Activated CD4-positive, alpha-beta T cell treated with anti-CD3 and anti-CD28 coated beads, Interleukin-2, amount 50 U/mL, for 4 hours (primary cell): Measurements from ENCODE around the gene NUDCD3.
A peak's percentile ranks its signal among the peaks of the same experiment; 100 is the strongest.

Experiments
- DNase-seq, 2 experiments: peaks; one replicate each; pipeline ENCODE4 v3.0.0-alpha.2; 2020

Gene NUDCD3

GRCh38 chr7:44477063-44477830, 13.2 kb downstream of the NUDCD3 start:
- peak; percentile 46 to 49 for DNase-seq

- no peak for DNase-seq
Measured at GRCh38 chr7:44476313-44476712, 14.1 kb downstream of the NUDCD3 start.

GRCh38 chr7:44473295-44473694, 17.2 kb downstream of the NUDCD3 start:
- DNase-seq, result no peak

- DNase-seq, result no peak
Measured at GRCh38 chr7:44472843-44473242, 17.6 kb downstream of the NUDCD3 start.

GRCh38 chr7:44471850-44472249, 18.6 kb downstream of the NUDCD3 start:
- DNase-seq, result no peak

- DNase-seq, result no peak
Measured at GRCh38 chr7:44471436-44471835, 19.0 kb downstream of the NUDCD3 start.

GRCh38 chr7:44470628-44471245, 19.7 kb downstream of the NUDCD3 start:
- no peak for DNase-seq

GRCh38 chr7:44470135-44470479, 20.4 kb downstream of the NUDCD3 start:
- DNase-seq, result no peak

- no peak for DNase-seq
Measured at GRCh38 chr7:44469461-44470134, 20.9 kb downstream of the NUDCD3 start.

GRCh38 chr7:44467217-44467548, 23.3 kb downstream of the NUDCD3 start:
- no peak for DNase-seq

- DNase-seq, result no peak
Measured at GRCh38 chr7:44466300-44467216, 23.9 kb downstream of the NUDCD3 start.

GRCh38 chr7:44465490-44465889, 25.0 kb downstream of the NUDCD3 start:
- DNase-seq, result no peak

- DNase-seq, result no peak
Measured at GRCh38 chr7:44463169-44463808, 27.2 kb downstream of the NUDCD3 start.

GRCh38 chr7:44461387-44461786, 29.1 kb downstream of the NUDCD3 start:
- DNase-seq, result peak; percentile 4 to 8

- DNase-seq, result peak; percentile 16 to 18
Measured at GRCh38 chr7:44460325-44460724, 30.1 kb downstream of the NUDCD3 start.

GRCh38 chr7:44455155-44455554, 35.3 kb downstream of the NUDCD3 start:
- no peak for DNase-seq

- no peak for DNase-seq
Measured at GRCh38 chr7:44454348-44454747, 36.1 kb downstream of the NUDCD3 start.

- no peak for DNase-seq
Measured at GRCh38 chr7:44451123-44451522, 39.3 kb downstream of the NUDCD3 start.

- DNase-seq, result no peak
Measured at GRCh38 chr7:44449584-44449928, 40.9 kb downstream of the NUDCD3 start.

GRCh38 chr7:44448922-44449583, 41.4 kb downstream of the NUDCD3 start:
- DNase-seq, result no peak

GRCh38 chr7:44447874-44448425, 42.5 kb downstream of the NUDCD3 start:
- no peak for DNase-seq
